ENCODE measurements around the gene HNRNPU. TPM values are rescaled to one million over a fixed set of nuclear protein-coding genes. Genes with fewer than 3 reads are reported as not detected.

Gene HNRNPU
- 318 TPM for total RNA-seq

DNA sequence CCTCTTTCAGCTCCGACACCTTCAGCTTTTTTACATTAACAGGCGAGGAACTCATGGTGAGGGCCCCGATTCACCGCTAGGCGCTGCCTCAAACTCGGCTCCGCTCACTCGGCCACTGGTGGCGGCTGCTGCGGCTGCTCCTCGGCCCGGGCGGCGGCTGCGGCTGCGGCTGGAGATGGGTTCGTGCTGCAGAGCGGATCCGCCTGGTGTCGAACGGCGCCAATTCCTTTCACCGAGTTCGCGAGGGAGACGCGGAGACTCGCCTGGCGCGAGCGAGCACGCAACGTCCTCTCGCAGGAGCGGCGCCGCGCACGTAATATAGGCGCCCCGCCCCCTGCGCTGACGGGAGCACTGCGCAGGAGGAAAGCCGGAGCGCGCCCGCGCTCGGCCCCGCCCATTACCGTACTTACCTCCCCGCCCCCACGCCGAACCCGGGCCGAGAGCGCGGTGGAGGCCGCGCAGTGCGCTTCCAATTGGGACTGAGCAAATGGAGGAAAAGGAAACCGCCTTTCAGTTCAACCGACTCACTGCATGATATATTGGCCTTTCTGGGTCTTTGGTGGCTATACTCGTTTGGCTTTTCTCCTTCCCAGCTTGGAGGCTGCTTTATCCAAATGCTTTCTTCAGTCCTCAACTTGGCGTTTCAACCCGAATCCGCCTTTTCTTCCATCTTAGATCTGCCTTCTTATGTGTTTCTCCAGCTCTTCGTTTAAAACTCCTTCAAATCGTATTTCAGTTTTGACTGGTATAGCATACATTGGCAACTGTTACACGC lies at the start of gene HNRNPU:
Gene HNRNPU (minus strand): TSS at position 291 of the 775 bp plus-strand sequence. CDS start 236 bp downstream, at position 55.
- ATAC-seq (peak; percentile 98), DNase-seq (ENCODE audit: low spot score) (peak; percentile 98)
- intact Hi-C loops (cut with DNase I), result loop anchor here (5.0 kb wide), 1 partner anchor 108 kb away; no protein-coding TSS in a partner anchor

DNA sequence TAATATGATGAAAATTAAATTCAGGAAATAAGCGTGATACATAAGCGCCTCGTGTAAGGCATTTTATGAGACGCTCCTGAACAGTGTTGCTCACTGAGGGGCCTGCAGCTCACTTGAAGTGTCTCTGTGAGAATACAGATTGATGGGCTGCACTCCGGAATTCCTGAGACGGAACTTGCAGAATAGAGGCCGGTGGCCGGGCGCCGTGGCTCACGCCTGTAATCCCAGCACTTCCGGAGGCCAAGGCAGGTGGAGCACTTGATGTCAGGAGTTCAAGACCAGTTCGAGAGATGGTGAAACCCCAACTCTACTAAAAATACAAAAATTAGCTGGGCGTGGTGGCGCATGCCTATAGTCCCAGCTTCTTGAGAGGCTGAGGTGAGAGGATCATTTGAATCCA lies 49.5 kb upstream of the HNRNPU start:
- no peak for DNase-seq (ENCODE audit: low spot score)
- intact Hi-C loops (cut with DNase I), result no loop called here
- ATAC-seq, result no peak

DNA sequence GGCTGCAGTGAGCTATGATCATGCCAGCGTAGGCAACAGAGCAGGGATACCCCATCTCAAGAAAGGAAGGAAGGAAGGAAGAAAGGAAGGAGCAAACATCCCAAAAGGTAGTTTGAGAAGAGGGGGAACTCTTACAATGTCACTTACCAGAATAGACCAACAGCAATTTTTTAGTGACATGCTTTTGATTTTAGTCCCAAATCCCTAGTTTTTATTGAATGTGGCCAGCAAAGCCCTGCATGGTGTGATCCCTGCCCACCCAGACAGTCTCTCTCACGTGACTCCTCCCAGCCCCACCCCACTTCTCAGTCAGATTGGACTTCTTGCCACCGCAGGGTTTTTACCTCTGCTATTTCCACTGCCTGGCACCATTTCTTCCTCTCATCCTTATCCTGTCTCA lies 39.8 kb upstream of the HNRNPU start:
- DNase-seq (ENCODE audit: low spot score) (no peak), ATAC-seq (no peak)
- intact Hi-C loops (cut with DNase I), result no loop called here

DNA sequence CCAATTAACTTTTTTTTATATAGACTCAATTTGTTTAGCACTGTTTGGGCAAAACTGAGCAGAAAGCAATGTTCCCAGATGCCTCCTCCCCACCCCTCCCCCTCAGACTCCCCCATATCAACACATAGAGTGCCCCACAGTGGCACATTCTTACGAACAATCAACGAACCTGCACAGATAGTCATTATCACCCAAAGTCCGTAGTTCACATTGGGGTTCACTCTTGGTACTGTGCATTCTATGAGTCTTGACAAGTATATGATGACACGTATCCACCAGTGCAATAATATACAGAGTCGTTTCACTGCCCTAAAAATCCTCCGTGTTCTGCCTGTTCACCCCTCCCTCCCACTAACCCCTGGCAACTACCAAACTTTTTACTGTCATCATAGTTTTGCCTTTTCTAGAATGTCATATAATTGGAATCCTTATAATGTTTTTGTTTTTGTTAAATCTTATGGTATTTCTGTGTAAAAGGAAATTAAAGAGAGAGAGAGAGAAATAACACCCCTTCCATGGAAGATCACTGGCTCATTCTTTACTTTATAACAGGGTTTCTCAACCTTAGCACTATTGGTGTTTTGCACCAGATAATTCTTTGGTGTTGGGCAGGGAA lies 37.2 kb upstream of the HNRNPU start:
- DNase-seq (ENCODE audit: low spot score), result no peak
- intact Hi-C loops (cut with DNase I), result no loop called here
- ATAC-seq, result no peak

DNA sequence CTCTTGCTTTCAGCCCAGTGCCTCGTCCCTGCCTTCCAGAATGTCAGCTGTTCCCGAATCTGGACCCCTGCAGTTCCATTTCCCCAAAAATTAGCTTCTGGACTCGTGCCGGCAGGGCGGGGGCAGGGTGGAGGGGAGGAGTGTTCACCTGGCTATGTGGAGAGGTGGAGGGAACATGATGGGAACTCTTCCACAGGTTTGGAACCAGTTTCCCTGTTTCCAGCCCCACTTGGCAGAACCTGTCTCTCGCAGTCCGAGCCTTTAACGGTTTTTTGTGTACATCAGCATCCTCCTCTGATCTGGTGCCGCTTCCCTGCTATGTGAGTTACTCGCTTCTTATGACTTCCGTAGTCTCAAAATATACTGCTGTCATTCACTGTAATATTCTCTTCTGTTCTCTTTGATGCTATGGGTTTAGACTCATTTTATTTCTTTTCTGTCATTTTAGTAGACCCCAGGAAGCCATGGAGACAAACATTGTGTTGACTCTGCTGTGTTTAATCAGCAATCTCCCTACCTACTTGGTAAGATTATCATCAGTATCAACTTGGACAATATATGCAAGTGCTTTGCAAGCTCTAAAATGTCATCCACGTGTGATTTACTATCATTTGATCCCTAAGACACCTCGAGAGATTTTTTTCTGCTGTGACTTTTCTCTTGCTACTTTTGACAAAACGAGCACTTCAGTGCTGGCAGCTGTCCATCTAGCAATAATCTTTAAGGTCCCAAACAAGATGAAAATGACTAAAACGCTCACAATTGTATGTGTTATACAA lies 33.3 kb upstream of the HNRNPU start:
- ATAC-seq, result no peak
- intact Hi-C loops (cut with DNase I), result no loop called here
- no peak for DNase-seq (ENCODE audit: low spot score)

DNA sequence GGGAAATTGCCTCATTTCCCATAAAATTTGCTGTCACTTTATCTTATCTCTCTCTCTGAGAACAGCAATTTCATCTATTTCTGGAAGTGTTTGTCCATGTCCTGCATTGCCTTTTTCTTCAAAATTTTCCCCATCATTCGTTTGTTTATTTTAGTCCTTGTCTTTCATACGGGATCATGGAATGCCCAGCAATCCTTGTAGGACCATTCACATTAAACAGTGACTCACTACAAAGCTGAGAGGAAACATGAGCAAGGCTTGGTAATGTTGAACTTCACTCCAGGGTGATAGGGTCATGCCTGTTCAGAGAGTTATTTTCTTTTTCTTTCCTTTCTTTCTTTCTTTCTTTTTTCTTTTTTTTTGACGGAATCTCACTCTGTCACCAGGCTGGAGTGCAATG lies 32.2 kb upstream of the HNRNPU start:
- DNase-seq (ENCODE audit: low spot score) (no peak), ATAC-seq (no peak)
- intact Hi-C loops (cut with DNase I), result no loop called here

DNA sequence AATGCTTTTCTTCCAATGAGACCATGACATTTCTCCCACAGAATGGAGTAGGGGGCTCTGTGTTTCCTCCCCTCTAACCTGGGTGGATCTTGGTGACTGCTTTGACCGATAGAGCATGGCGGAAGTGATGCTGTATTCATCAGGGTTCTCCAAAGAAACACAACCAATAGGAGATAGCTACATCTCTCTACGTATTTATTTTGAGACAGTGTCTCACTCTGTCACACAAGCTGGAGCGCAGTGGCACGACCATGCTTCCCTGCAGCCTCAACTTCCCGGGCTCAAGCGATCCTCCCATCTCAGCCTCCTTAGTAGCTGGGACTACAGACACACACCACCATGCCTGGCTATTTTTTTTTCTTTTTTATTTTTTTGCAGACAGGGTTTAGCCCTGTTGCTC lies 29.5 kb upstream of the HNRNPU start:
- ATAC-seq, result no peak
- no peak for DNase-seq (ENCODE audit: low spot score)
- intact Hi-C loops (cut with DNase I), result no loop called here

DNA sequence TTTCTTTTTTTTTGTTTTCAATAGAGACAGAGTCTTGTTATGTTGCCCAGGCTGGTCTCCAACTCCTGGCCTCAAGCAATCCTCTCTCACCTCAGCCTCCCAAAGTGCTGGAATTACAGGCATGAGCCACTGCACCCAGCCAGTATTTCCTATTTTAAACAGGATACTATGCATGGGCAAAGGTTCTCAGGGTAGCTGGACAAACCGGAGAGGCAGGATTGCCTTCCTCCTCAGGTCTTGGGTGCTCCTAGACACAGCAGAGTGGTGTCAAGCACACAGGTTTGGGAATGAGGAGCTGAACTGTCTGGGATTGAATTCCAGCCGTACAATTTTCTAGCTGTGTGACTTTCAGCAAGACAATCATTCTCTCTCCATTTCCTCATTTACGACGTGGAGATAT lies 22.9 kb upstream of the HNRNPU start:
- intact Hi-C loops (cut with DNase I), result no loop called here
- DNase-seq (ENCODE audit: low spot score) (no peak), ATAC-seq (no peak)

DNA sequence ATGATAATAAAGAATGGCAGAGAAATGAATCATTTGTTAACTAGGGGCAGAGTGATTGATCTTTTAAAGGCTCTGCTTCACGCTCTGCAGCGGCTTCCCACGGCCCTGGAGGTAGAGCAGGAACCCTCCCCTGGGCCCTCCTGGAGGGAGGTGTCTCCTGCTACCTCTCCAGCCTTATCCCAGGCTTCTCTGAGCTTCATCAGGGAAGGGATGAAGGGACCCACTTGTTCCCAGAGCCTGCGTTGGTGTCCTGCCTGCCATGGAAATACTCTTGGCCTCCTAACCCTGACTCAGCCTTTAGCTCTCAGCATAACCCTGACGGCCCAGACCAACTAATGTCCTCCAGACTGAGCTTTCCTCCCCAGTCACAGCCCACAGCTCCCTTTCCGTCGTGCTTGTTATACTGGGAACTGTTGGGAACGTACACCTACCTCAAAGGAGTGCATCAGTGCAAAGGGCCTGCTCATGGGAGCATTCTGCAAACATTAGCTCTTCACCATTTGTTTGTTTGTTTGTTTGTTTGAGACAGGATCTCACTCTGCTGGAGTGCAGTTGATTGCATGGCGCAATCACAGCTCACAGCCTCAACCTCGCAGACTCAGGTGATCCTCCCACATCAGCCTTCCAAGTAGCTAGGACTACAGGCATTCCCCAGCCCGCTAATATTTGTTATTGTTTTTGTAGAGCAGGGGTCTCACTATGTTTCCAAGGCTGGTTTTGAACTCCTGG lies 17.4 kb upstream of the HNRNPU start:
- ATAC-seq, result no peak
- intact Hi-C loops (cut with DNase I), result no loop called here
- DNase-seq (ENCODE audit: low spot score), result no peak

DNA sequence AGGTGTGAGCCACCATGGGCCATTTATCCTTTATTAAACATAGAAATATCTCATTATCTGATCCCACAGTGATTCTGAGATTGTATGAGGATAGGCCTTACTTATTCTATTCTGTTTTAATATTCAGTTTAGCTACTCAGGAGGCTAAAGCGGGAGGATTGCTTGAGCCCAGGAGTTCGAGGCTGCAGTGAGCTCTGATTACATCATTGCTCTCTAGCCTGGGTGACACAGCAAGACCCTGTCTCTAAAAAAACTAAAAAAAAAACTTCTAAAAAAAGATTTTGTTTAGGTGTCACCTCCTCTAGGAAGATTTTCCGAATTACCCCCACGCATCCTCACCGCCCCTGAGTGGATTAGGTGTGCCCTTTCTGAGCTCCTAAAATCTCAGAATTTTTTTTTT lies 14.3 kb upstream of the HNRNPU start:
- no peak for ATAC-seq
- intact Hi-C loops (cut with DNase I), result no loop called here
- DNase-seq (ENCODE audit: low spot score), result no peak

DNA sequence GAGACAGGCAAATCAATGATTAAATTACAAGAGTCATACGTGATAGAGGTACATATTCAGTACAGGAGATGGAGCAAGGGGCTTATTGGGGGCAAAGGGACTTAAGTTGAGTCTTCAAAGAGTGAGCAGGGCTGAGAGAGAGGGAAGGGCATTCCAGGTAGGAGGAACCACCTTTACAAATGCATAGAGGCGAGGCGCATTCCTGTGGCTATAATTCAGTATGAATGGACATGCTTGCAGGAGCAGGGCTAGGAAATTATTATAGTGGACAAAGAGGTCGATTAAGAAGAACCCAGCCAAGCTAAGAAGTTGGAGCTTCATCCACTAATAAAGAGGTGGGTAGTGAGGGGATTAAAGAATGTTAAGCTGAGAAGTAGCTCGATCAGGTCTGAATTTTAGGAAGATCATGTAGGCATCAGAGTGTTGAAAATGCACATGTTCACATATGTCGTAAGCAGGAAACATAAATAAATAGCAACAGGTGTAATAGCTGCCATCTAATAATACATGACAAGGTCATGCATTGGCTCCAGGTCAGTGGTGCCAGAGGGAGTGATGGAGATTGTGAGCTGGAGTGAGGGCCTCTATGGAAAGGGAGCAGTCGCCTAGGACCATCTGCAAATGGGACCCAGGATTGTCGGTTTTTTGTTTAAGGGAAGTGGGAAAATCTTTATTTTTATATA lies 12.0 kb upstream of the HNRNPU start:
- no peak for ATAC-seq
- no peak for DNase-seq (ENCODE audit: low spot score)
- intact Hi-C loops (cut with DNase I), result no loop called here

DNA sequence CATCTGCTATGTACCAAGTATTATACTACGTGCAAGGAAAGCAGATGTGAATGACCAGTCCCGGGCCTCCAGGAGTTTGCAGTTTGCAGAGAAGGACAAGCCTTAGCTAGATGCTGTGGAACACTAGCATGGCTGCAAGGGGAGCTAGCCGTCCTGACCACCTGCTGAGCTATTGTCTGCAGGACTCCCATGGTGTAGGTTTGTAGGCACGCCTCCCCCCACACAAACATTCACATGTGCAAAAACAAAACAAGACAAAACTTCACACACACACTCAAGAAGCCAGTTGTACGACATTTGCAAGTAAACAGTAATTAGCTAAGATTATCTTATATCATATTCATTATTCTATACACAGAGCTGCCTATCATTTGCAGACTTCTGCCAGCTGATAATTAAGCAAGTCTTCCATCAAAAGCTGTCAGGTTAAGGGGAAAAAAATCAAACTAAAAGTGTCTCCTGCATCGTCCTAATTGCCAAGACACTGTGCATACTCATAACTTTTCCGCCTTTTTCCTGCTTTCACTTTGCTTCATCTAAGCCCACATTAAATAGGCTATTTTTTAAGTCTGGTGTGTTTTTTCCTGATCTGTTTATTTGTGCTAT lies 10.7 kb upstream of the HNRNPU start:
- ATAC-seq, result no peak
- no peak for DNase-seq (ENCODE audit: low spot score)
- intact Hi-C loops (cut with DNase I), result no loop called here

DNA sequence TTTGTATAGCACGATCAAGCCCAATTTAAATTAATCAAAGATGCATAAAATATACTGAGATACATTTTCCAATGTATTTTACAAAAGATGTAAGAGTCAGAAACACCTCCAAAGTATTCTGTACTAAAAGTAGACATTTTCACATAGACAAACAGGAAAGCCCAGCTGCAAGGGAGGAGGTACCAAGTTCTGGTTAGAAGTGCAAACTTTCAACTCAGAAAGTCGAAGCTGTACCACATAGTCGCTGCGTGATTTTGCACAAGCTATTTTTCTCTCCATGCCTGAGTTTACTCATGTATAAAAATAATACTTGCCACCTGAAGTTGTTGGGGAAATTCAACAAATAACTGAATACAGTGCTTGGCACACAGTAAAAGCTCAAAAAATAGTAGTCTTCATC lies 5.6 kb upstream of the HNRNPU start:
- ATAC-seq (no peak), DNase-seq (ENCODE audit: low spot score) (no peak)
- intact Hi-C loops (cut with DNase I), result no loop called here

DNA sequence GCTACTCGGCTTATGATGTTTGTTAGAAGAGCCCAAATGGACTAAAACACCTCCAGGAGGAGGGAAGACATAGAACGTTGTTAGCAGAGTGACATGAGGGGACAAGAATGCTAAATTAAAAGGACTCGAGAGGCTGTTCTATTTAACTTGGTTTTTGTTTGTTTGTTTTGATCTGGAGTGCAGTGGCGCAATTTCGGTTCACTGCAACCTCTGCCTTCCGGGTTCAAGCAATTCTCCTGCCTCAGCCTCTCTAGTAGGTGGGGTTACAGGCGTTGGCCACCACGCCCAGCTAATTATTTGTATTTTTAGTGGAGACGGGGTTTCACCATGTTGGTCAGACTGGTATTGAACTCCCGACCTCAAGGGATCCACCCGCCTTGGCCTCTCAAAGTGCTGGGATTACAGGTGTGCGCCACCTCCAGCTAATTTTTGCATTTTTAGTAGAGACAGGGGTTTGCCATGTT lies 5.1 kb upstream of the HNRNPU start:
- DNase-seq (ENCODE audit: low spot score) (no peak), ATAC-seq (no peak)
- intact Hi-C loops (cut with DNase I), result no loop called here

DNA sequence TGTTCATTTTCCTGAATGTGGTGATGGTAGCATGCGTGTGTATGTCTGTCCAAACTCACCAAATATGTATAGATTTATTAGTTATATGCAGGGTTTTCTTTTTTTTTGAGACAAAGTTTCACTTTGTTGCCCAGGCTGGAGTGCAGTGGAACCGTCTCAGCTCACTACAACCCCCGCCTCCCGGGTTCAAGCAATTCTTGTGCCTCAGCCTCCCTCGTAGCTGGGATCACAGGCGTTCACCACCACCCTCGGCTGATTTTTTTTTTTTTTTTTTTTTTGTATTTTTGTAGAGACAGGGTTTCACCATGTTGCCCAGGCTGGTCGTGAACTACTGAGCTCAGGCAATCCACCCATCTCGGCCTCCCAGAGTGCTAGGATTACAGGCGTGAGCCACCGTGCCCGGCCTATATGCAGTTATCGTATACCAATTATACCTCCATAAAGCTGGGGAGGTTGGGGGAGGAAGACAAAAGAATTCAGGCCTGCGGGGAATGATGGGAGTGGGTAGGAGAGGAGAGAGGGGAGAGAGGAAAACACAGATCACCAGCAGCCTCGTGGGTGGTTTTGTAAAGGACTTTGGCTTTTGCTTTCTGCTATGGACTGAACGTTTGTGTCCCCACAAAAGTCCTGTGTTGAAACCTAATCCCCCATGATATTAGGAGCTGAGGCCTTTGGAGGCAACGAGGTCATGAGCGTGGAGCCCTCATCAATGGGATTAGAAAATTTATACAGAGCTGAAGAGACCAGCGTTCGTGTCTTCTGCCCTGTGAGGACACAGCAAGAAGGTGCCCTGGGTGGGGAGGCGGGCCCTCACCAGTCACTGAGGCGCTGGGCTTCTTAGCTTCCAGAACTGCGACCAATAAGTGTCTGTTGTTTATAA lies 4.4 kb upstream of the HNRNPU start:
- intact Hi-C loops (cut with DNase I), result no loop called here
- DNase-seq (ENCODE audit: low spot score) (no peak), ATAC-seq (no peak)

DNA sequence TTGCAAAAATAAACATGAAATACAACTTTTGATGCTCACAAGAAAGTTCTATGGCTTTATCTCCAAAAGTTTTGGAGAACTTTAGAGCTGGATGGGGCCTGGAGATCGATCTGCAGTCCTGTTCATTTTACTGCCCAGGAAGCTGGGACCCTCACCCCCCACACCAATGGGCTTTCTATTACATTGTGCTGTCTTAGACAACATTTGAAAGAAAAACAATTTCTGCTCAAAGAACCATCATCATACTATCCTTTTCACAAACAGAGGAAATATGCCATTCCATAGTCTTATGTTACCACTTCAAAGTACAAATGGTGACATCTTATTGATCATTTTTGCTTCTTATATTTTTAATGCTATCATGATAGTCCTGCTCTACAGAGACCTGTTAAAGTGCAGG lies 2.0 kb upstream of the HNRNPU start:
- no peak for ATAC-seq
- no peak for DNase-seq (ENCODE audit: low spot score)
- intact Hi-C loops (cut with DNase I), result no loop called here

DNA sequence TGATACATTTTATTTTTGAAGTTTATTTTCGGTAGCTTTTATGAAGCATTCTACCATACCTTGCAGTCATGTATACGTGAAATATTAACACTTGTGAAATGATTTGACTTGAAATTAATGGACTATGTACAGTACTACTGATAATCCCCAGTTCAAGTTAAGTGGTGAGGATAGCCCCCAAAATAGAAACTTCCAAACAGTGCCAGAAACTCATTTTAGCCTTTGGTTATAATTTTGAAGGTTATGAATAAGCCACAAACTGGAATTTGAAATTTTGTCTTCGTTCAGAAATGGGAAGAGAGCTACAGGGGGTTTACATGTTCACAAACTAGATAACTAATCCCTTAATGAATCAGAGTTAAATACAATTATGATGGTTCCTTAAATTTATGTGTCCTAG lies 1.5 kb upstream of the HNRNPU start:
- intact Hi-C loops (cut with DNase I), result no loop called here
- no peak for DNase-seq (ENCODE audit: low spot score)

DNA sequence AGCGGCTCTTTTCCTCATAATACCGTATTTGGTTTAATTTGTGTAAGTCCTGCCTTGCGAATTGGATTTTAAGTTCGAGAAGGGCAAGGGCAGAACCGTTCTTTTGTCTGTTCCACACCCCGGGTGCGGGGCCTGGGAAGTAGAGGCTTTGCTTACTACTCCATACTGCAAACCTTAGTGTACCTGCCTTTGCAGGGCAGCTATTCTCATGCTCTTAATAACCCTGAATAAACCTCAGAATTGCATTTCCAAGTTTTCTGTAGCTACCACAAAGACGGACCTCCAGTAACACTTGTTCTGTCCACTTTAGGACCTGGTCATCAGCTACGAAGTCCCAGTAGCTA lies 657 bp upstream of the HNRNPU start:
- DNase-seq (ENCODE audit: low spot score) (no peak), ATAC-seq (no peak)
- intact Hi-C loops (cut with DNase I), result no loop called here

More for the DNA sequence above, 1.5 kb upstream of the HNRNPU start:
- no peak for ATAC-seq

Measured in sciatic nerve (tissue), 2 donors.